ENCODE results near the gene LRRC28. TPM values are rescaled to one million over a fixed set of nuclear protein-coding genes. Genes with fewer than 3 reads are reported as not detected.

Gene LRRC28
- total and polyA plus RNA-seq, 9 of the 15 experiments (the other 6 are each of a cell fraction or from before 2014, with no cell fraction given) = 5.5 to 17.4 (median 7.9) TPM

GRCh38 chr15:99250857-99251841 lies at the start of gene LRRC28 (continued):
- TF ChIP-seq THAP7 (CRISPR knock-in tag; IDR thresholded peaks at IDR 0.05) (no peak), L3MBTL2 (IDR thresholded peaks at IDR 0.05) (peak; percentile 85), CBX8 (IDR thresholded peaks at IDR 0.05; ENCODE audit: borderline replicate concordance, extremely low read depth, low read depth, low read length, poor library complexity, severe bottlenecking) (no peak), KLF10 (CRISPR knock-in tag; IDR thresholded peaks at IDR 0.05) (no peak), MLLT1 (IDR thresholded peaks at IDR 0.05) (no peak), RBFOX2 (IDR thresholded peaks at IDR 0.05; ENCODE audit: low read depth, low read length) (peak; percentile 87), PCBP1 (IDR thresholded peaks at IDR 0.05; ENCODE audit: low read depth, low read length, poor library complexity, severe bottlenecking) (no peak), DEAF1 (CRISPR knock-in tag; IDR thresholded peaks at IDR 0.05) (no peak), ZBED1 (IDR thresholded peaks at IDR 0.05) (no peak; the same call in 1 of the 2 replicates), POU5F1 (IDR thresholded peaks at IDR 0.05; ENCODE audit: borderline replicate concordance, low read depth, low read length, partially characterized antibody) (no peak), ZNF778 (CRISPR knock-in tag; IDR thresholded peaks at IDR 0.05) (no peak), ZNF436 (CRISPR knock-in tag; IDR thresholded peaks at IDR 0.05) (no peak), SFPQ (IDR thresholded peaks at IDR 0.05; ENCODE audit: low read depth, low read length) (no peak), POLR2AphosphoS2 (IDR thresholded peaks at IDR 0.05; ENCODE audit: low read length) (peak; percentile 79; the same call in 1 of the 2 replicates), GTF3C2 (IDR thresholded peaks at IDR 0.05; ENCODE audit: borderline replicate concordance, extremely low read depth, insufficient read length) (no peak), ZNF134 (CRISPR knock-in tag; conservative IDR thresholded peaks at IDR 0.05) (no peak)

Measured in K562 (cell line).